IMR-90 (cell line): ENCODE results near the gene IFT25.
A peak's percentile ranks its signal among the peaks of the same experiment; 100 is the strongest.

Source experiments
- BHLHE40 ChIP-seq: fragments of 150-350 bp; IDR thresholded peaks from 2 replicates; pipeline ENCODE4 v1.6.1; 2016; ENCODE audit warnings: mild to moderate bottlenecking, low read depth, low read length
- CEBPB ChIP-seq: IDR thresholded peaks from 2 replicates; pipeline ENCODE4 v1.6.1; 2012; ENCODE audit warnings: low read depth, low read length, improper control_type of control experiment
- FOS ChIP-seq: fragments of 150-350 bp; IDR thresholded peaks from 2 replicates; pipeline ENCODE4 v1.6.1; 2016; ENCODE audit warnings: low read depth, low read length
- MAFK ChIP-seq: IDR thresholded peaks from 2 replicates; pipeline ENCODE4 v1.6.1; 2012; ENCODE audit warnings: low read depth, low read length, improper control_type of control experiment
- MAZ ChIP-seq: IDR thresholded peaks from 2 replicates; pipeline ENCODE4 v1.6.1; 2012; ENCODE audit warnings: low read depth, mild to moderate bottlenecking, low read length, improper control_type of control experiment, moderate library complexity, borderline replicate concordance
- MXI1 ChIP-seq: IDR thresholded peaks from 2 replicates; pipeline ENCODE4 v1.6.1; 2012; ENCODE audit warnings: low read depth, mild to moderate bottlenecking, low read length, moderate library complexity, borderline replicate concordance
- POLR2A ChIP-seq: IDR thresholded peaks from 2 replicates; pipeline ENCODE4 v1.6.1; 2012; ENCODE audit warnings: mild to moderate bottlenecking, low read depth, low read length
- RAD21 ChIP-seq: IDR thresholded peaks from 2 replicates; pipeline ENCODE4 v1.6.1; 2012; ENCODE audit warnings: low read length, improper control_type of control experiment
- RCOR1 ChIP-seq: IDR thresholded peaks from 2 replicates; pipeline ENCODE4 v1.6.1; 2012; ENCODE audit warnings: mild to moderate bottlenecking, low read length, improper control_type of control experiment; ENCODE audit not compliant: insufficient replicate concordance
- RFX5 ChIP-seq: IDR thresholded peaks from 2 replicates; pipeline ENCODE4 v1.8.0; 2012; ENCODE audit warnings: low read depth, mild to moderate bottlenecking, low read length, moderate library complexity
- SMC3 ChIP-seq: fragments of 150-350 bp; IDR thresholded peaks from 2 replicates; pipeline ENCODE4 v1.6.1; 2016; ENCODE audit warnings: low read depth, mild to moderate bottlenecking, antibody characterized with exemption, low read length, moderate library complexity
- TF ChIP-seq, protein P1 (sequence below): conservative IDR thresholded peaks from 2 replicates; pipeline ENCODE4 v1.5.1; 2012; ENCODE audit warnings: mild to moderate bottlenecking, low read depth, low read length, improper control_type of control experiment

DNA sequence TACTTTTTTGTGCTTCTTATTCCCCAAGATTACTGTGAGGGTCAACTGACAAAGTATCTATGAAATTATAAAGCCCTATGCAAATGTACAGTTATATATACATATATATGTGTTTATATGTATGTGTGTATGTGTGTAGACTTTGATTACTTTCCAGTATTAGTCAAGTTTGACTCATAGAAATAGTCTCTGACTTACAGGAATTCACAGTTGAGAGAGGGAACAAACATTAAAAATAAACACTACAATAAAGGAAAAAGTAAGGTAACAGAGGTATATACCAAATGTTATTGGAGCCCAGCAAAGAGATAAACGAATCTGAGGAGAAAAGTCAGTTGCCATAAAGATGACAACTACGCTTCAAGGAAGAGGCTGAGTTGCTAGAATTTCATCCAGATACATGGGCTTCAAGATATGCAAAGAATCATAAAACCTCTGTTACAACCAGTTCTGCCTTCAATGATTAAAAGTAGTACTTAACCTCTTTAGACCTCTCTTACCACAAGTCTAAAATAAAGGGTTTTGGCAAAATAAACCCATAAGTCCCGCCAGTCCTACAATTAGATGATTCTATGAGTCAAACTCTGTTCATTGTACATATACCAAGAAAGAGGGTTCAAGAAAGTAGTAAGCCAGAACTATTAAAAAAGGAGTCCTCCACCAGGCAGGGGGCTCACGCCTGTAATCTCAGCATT, 7.2 kb downstream of the IFT25 start:
- TF ChIP-seq, protein P1, sequence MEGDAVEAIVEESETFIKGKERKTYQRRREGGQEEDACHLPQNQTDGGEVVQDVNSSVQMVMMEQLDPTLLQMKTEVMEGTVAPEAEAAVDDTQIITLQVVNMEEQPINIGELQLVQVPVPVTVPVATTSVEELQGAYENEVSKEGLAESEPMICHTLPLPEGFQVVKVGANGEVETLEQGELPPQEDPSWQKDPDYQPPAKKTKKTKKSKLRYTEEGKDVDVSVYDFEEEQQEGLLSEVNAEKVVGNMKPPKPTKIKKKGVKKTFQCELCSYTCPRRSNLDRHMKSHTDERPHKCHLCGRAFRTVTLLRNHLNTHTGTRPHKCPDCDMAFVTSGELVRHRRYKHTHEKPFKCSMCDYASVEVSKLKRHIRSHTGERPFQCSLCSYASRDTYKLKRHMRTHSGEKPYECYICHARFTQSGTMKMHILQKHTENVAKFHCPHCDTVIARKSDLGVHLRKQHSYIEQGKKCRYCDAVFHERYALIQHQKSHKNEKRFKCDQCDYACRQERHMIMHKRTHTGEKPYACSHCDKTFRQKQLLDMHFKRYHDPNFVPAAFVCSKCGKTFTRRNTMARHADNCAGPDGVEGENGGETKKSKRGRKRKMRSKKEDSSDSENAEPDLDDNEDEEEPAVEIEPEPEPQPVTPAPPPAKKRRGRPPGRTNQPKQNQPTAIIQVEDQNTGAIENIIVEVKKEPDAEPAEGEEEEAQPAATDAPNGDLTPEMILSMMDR = no peak
- TF ChIP-seq RFX5 (no peak), POLR2A (no peak), MAZ (no peak), CEBPB (no peak), RAD21 (no peak), MAFK (no peak), MXI1 (no peak), RCOR1 (no peak), FOS (peak; percentile 22), SMC3 (no peak), BHLHE40 (no peak)
